ENCODE results near the gene CACNG7.

The CACNG7 gene, protein sequence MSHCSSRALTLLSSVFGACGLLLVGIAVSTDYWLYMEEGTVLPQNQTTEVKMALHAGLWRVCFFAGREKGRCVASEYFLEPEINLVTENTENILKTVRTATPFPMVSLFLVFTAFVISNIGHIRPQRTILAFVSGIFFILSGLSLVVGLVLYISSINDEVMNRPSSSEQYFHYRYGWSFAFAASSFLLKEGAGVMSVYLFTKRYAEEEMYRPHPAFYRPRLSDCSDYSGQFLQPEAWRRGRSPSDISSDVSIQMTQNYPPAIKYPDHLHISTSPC

DNA sequence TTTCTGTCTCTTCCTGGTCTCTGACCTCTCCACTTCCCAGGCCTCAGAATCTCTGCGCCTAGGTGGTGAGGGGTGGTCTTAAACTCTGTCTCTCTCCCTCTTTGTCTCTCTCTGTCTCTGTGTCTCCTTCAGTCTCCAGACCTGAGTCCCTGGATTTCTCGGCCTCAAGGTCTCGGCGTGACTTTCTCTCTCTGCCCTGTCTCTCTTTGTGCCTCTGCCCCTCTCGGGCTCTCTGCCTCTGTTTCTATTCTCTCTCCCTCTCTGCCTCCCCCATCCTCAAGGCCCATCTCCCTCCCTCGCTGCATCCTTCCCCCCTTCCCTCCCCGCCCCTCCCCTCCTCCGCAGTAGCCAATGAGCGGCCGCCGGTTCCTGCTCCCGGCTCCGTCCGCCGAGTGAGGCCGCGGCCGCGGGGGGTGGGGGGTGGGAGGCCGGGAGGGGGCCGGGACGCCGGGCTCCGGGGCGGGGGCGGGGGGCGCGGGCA lies at the start of gene CACNG7:
Gene CACNG7, plus strand, starts transcription at position 344 of the 481 bp plus-strand sequence. CDS start 3,554 bp downstream, outside the sequence.
- no peak for TF ChIP-seq ZNF274 (IDR thresholded peaks at IDR 0.05; ENCODE audit: low read depth, low read length)
- no peak within 1 kb of the TSS for H3K4me3 ChIP-seq (ENCODE audit: low read length)

DNA sequence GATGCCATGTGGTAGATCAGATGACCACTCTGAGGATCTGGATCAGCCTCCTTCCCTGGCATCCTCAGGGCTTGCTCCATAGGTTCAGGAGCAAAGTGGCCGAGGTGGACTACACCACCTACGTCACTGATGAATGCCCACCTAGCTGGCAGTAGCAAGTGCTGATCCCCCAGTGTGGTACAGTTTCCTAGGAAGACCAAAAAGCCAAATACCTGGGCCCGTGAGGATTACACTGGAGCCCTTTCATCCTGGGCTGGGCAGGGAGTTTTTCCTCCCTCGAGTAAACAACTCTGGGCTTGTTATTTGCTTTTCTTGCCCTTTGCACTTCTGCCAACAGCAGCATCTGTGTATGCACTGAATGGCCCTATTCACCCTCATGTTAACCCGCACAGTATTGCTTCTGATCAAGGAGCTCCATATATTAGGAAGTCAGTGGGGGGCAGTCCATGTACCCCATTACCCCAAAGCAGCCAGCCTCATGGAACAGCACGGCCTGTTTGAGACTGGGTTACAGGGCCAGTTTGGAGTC lies 44.7 kb upstream of the CACNG7 start:
- TF ChIP-seq ZNF274 (IDR thresholded peaks at IDR 0.05; ENCODE audit: low read depth, low read length), result no peak
- H3K4me3 ChIP-seq (ENCODE audit: low read length), result no peak overlapping the region

DNA sequence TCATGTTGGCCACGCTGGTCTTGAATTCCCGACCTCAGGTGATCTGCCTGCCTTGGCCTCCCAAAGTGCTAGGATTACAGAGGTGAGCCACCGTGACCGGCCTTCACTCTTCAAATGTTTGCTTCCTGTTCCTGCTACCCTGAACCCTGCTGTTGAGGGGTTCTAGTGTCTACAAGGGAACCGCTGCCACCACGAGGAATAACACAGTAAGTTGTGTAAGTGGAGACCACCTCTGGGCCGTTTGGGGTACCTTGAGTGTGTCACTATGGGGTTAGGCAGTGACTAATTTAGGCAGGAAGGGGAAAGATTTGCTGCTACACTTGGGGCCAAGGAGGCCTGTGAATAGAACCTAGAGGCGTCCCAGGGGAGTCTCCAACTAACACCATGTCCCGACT lies 43.6 kb upstream of the CACNG7 start:
- no peak for TF ChIP-seq ZNF274 (IDR thresholded peaks at IDR 0.05; ENCODE audit: low read depth, low read length)
- H3K4me3 ChIP-seq (ENCODE audit: low read length), result no peak overlapping the region; the same call in 1 of the 2 replicates

DNA sequence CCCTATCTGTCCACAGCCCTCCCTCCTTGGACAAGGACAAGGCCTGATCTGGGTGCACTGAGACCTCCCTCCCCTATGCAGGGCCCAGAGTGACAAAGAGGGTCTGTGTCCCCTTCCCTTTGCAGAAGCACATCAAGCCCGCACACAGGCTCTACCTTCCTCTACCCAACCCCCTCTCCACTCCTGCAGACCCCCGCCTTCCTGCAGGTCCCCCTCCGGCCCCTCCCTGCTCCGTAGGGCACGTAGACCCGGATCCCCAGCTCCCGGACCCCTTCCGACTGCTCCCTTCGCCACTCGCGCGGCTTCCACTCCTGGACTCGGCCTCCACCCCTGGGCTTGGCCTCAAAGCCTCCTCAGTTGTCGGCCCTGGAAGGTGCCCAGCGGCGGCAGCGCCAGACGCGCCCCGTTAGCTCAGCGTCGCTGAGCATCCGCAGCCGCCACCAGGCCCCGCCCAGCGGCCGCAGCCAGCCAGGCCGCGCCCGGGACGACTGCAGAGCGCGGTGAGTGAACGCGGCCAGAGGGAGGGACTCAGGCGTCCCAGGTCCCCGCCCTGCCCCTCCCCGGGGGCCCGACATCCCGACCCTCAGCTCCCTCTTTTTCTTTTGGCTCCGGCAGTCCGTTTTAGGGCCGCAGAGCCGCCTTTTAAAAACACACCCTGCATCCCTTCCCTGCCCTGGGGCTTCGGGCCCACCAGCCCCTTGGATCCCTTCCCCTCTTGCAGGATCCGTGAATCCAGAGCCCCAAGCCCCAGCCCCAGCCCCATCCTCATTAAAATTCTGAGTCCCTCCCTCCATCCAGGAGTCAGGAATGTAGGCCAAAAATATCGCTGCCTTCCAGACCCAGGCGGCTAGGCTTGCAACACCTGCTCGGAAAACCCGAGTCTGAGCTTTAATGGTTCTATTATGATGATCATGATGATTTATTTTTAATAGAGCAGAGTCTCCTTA lies 42.9 kb upstream of the CACNG7 start:
- no peak for TF ChIP-seq ZNF274 (IDR thresholded peaks at IDR 0.05; ENCODE audit: low read depth, low read length)
- peak overlapping the region; percentile 3; the same call in 1 of the 2 replicates for H3K4me3 ChIP-seq (ENCODE audit: low read length)

DNA sequence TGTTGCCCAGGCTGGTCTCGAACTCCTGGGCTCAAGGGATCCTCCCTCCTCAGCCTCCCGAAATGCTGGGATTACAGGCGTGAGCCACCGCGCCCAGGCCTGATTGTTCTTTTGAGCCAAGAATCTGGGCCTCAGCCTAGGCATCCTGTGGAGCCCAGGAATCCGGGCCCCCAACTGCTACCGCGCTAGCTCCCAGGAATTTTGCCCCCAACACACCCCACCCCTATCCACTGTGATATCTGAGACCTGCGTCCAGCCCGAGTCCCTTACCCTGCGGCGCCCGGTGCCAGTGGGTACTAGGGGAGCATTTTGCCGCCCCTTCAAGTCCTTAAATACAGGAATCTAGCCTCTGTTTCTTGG lies 42.2 kb upstream of the CACNG7 start:
- H3K4me3 ChIP-seq (ENCODE audit: low read length), result no peak overlapping the region
- TF ChIP-seq ZNF274 (IDR thresholded peaks at IDR 0.05; ENCODE audit: low read depth, low read length), result no peak

DNA sequence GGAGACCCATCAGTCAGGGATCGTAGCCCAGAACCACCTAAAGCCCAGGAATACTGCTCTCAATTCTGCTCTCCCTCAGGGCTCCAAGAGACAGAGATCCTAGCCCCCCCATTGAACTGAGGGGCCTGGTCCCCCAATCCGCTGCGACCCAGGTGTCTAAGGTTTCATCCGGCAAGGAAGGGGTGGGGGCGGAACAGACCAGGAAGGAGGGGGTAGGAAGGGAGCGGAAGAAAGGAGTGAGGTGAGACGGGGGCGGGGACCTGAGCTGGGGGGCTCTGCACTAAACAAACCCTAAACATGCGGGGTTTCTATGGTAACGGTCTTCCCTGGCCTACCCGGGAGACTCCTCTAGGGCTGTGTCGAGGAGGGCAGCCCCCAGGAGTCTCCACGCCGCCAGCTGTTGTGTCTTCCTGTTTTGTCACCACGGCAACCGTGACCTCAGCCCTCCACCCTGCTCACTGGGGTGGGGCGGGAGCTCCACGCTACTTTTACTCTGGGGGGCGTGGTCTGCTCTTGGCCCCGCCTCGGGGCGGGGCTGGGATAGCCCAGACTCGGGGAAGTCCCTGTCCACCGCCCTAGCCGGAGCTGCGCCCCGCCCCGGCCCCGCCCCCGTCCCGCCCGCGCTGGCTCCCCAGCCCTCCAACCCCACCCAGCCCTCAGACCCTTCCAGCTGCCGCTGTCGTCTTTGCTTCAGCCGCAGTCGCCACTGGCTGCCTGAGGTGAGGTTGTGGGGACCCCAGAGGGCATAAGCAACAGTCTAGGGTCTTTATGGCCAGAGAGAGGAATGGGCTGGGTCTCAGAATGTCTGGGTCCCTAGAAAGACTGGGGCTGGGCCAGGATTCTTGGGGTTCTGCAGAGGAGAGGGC lies 41.6 kb upstream of the CACNG7 start, which contains the start of gene MYADM:
Gene MYADM, plus strand, starts transcription at position 659 of the 866 bp plus-strand sequence. CDS start 5,647 bp downstream, outside the sequence.
- H3K4me3 ChIP-seq (ENCODE audit: low read length), result peak within 1 kb of the TSS; percentile 62
- TF ChIP-seq ZNF274 (IDR thresholded peaks at IDR 0.05; ENCODE audit: low read depth, low read length), result no peak

DNA sequence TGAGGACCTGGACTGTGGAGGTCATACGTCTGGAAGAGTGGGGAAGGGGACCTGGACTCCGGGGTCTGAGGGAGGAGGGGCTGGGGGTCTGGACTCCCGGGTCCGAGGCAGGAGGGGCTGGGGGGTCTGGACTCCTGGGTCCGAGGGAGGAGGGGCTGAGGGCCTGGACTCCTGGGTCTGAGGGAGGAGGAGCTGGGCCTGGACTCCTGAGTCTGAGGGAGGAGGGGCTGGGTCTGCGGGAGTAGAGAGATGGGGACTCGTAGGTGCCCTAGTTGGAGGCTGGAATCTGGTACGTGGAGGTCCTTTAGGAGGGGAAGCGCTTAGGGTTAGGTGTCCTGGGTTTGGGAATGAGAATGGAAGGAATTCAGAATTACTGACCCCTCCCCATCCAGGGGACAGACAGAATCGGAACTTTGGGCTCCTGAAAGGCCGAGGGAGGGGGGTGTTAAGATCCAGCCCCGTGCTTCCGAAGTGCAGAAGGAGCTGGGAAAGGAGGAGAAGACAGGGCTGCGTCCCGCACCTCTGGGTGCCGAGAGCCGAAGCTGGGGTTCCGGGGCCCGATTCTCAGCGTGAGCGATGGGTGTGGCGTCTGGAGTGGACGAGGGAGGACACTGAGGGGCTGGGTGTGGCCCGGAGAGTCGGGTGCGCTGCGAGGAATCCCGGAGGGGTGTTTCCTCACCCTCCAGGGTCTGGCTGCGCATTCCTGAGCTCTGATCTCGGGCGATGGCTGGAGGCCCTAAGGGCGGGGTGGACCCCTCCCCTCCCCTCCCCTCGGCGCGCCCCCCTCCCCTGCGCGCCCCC lies 40.8 kb upstream of the CACNG7 start:
- no peak for TF ChIP-seq ZNF274 (IDR thresholded peaks at IDR 0.05; ENCODE audit: low read depth, low read length)
- H3K4me3 ChIP-seq (ENCODE audit: low read length), result peak overlapping the region; percentile 62

DNA sequence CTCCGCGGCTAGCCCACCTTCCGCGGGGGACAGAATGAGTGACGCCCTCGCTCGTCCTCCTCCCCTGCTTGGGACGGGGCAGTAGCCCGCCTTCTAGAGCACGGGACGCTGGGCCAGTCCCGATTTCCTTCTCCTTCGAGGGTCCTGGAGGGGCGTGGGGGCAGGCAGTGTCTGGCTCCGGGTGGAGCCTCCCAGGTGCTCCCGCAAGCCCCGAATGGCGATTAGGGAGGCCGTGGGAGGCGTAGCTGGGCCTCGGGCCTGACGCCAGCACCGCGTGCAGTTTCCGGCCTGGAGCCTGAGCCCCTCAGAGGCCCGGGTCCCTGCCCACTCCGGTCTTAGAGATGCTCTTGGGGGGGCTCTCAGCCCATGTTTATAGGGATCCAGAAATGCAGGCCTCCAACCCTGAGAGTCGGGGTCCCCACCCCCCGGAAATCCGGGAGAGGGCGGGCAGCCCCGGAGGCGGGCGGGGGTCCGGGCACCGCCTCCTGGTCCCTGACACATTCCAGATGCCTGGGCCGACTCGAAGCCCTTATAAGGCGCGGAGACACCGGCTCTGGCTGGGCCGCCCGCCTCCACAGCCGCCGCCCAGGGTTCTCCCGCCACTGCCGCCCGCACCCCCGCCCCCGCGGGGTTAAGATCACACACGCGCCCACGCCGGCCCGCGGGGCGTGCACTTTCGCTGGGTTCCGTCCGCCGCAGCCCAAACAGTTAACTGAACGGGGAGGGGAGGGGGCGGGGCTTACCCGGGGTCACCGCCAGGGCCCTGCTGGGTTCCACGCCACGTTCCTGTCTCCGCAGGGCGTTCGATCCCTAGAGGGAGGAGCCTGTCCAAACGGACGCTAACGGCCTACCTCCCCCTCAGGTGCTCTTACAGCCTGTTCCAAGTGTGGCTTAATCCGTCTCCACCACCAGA lies 39.9 kb upstream of the CACNG7 start:
- TF ChIP-seq ZNF274 (IDR thresholded peaks at IDR 0.05; ENCODE audit: low read depth, low read length), result no peak
- peak overlapping the region; percentile 62 for H3K4me3 ChIP-seq (ENCODE audit: low read length)

DNA sequence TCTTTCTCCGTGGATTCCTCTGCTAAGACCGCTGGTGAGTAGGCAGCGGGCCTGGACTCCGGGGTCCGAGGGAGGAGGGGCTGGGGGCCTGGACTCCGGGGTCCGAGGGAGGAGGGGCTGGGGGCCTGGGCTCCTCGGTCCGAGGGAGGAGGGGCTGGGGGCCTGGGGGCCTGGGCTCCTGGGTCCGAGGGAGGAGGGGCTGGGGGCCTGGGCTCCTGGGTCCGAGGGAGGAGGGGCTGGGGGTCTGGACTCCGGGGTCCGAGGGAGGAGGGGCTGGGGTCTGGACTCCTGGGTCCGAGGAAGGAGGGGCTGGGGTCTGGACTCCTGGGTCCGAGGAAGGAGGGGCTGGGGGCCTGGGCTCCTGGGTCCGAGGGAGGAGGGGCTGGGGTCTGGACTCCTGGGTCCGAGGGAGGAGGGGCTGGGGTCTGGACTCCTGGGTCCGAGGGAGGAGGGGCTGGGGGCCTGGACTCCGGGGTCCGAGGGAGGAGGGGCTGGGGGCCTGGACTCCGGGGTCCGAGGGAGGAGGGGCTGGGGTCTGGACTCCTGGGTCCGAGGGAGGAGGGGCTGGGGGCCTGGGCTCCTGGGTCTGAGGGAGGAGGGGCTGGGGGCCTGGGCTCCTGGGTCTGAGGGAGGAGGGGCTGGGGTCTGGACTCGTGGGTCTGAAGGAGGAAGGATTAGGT lies 39.1 kb upstream of the CACNG7 start:
- peak overlapping the region; percentile 62 for H3K4me3 ChIP-seq (ENCODE audit: low read length)

DNA sequence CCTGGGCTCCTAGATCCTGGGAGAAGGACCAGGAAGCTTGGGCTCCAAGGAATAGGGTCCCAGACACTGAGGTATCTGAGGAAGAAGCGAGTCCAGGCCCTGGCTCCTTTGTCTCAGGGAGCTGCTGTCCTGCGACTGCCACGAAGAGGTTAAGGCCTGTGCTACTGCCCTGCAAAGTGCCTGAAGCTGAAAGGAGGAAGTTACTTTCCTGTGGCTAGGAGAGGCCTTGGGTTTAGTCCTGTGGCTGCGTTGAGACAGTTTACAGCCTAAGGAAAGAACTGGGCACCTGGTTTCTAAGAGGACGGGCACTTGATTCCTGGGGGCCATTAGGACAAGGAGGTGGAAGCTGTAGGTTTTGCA lies 38.6 kb upstream of the CACNG7 start:
- no peak for TF ChIP-seq ZNF274 (IDR thresholded peaks at IDR 0.05; ENCODE audit: low read depth, low read length)
- peak overlapping the region; percentile 30; the same call in 1 of the 2 replicates for H3K4me3 ChIP-seq (ENCODE audit: low read length)

DNA sequence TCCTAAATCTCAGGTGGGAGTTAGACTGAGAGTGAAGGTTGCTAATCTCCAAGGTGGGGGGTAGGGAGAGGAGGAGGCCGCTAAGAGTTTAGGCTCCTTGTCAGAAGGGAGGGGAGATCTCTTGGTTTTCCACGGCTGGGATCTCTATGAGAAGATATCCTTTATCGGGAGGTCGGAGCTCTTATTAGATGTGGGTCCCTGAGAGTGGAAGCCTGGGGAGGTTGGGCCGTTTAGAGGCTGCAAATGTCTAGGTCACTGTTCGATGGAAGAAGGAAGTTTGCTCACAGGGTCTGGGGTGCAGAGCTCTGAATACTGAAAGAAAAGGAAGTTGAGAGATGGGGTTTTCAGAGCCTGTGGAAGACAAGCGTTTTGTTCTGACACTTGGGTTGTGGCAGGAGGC lies 37.6 kb upstream of the CACNG7 start:
- TF ChIP-seq ZNF274 (IDR thresholded peaks at IDR 0.05; ENCODE audit: low read depth, low read length), result no peak
- H3K4me3 ChIP-seq (ENCODE audit: low read length), result no peak overlapping the region
